Ishikawa (cell line): ENCODE measurements around the gene TNFRSF6B.

Experiments used
- CEBPB ChIP-seq: IDR thresholded peaks from 2 replicates; pipeline ENCODE4 v1.6.1; 2012
- CREB1 ChIP-seq: IDR thresholded peaks from 2 replicates; pipeline ENCODE4 v1.6.1; 2012; ENCODE audit warnings: low read depth
- EGR1 ChIP-seq: IDR thresholded peaks from 2 replicates; pipeline ENCODE4 v1.6.1; 2012
- EP300 ChIP-seq: IDR thresholded peaks from 2 replicates; pipeline ENCODE4 v1.6.1; 2012; ENCODE audit warnings: borderline replicate concordance
- FOXM1 ChIP-seq: IDR thresholded peaks from 2 replicates; pipeline ENCODE4 v1.6.1; 2012; ENCODE audit warnings: low read depth, borderline replicate concordance
- MAX ChIP-seq: IDR thresholded peaks from 2 replicates; pipeline ENCODE4 v1.6.1; 2012
- NFIC ChIP-seq: IDR thresholded peaks from 2 replicates; pipeline ENCODE4 v1.6.1; 2012
- REST ChIP-seq: IDR thresholded peaks from 2 replicates; pipeline ENCODE4 v1.6.1; 2012; ENCODE audit warnings: low read depth, mild to moderate bottlenecking
- TAF1 ChIP-seq: IDR thresholded peaks from 2 replicates; pipeline ENCODE4 v1.6.1; 2012; ENCODE audit warnings: low read depth, mild to moderate bottlenecking
- TCF12 ChIP-seq: IDR thresholded peaks from 2 replicates; pipeline ENCODE4 v1.6.1; 2012; ENCODE audit warnings: low read depth
- TEAD4 ChIP-seq: IDR thresholded peaks from 2 replicates; pipeline ENCODE4 v1.6.1; 2012
- YY1 ChIP-seq: IDR thresholded peaks from 2 replicates; pipeline ENCODE4 v1.6.1; 2012; ENCODE audit warnings: low read depth
- ZBTB7A ChIP-seq: IDR thresholded peaks from 2 replicates; pipeline ENCODE4 v1.6.1; 2012; ENCODE audit warnings: low read depth
- TF ChIP-seq, protein P1 (sequence below): IDR thresholded peaks from 2 replicates; pipeline ENCODE4 v1.6.1; 2012

GRCh38 chr20:63747622-63748069 is 51.2 kb downstream of the TNFRSF6B start:
- no peak for TF ChIP-seq FOXM1
- TF ChIP-seq NFIC, result no peak
- no peak for TF ChIP-seq REST
- TF ChIP-seq, protein P1, sequence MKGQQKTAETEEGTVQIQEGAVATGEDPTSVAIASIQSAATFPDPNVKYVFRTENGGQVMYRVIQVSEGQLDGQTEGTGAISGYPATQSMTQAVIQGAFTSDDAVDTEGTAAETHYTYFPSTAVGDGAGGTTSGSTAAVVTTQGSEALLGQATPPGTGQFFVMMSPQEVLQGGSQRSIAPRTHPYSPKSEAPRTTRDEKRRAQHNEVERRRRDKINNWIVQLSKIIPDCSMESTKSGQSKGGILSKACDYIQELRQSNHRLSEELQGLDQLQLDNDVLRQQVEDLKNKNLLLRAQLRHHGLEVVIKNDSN, result no peak
- TF ChIP-seq YY1, result no peak
- no peak for TF ChIP-seq EGR1
- TF ChIP-seq TAF1, result no peak
- no peak for TF ChIP-seq EP300
- no peak for TF ChIP-seq MAX
- no peak for TF ChIP-seq CEBPB
- TF ChIP-seq ZBTB7A, result no peak
- no peak for TF ChIP-seq TCF12
- TF ChIP-seq TEAD4, result no peak
- TF ChIP-seq CREB1, result no peak
